H9 (cell line): ENCODE measurements around the gene RARG. TPM values are rescaled to one million over a fixed set of nuclear protein-coding genes. Genes with fewer than 3 reads are reported as not detected.

Source experiments
- DNase-seq: peaks from one replicate; pipeline ENCODE4 v3.0.0-alpha.2; 2017
- H2AFZ ChIP-seq: one replicate; pipeline ENCODE4 v1.6.1; 2013; ENCODE audit warnings: mild to moderate bottlenecking, low read length, control low read depth, moderate library complexity
- H2AK5ac ChIP-seq: 2 replicates; pipeline ENCODE4 v1.6.1; 2013; ENCODE audit warnings: low read length, control low read depth, mixed read lengths; ENCODE audit not compliant: insufficient read length
- H2BK120ac ChIP-seq: one replicate; pipeline ENCODE4 v1.6.1; 2013; ENCODE audit warnings: low read depth, mild to moderate bottlenecking, low read length, control low read depth, inconsistent platforms; ENCODE audit not compliant: poor library complexity, severe bottlenecking
- H2BK12ac ChIP-seq: 2 replicates; pipeline ENCODE4 v1.6.1; 2013; ENCODE audit warnings: low read length, control low read depth, mixed read lengths, low read depth; ENCODE audit not compliant: insufficient read length
- H2BK15ac ChIP-seq: 2 replicates; pipeline ENCODE4 v1.6.1; 2013; ENCODE audit warnings: low read depth, low read length, control low read depth
- H2BK20ac ChIP-seq: one replicate; pipeline ENCODE4 v1.6.1; 2013; ENCODE audit warnings: low read depth, mild to moderate bottlenecking, low read length, control low read depth, inconsistent platforms; ENCODE audit not compliant: poor library complexity, severe bottlenecking
- H2BK5ac ChIP-seq: 2 replicates; pipeline ENCODE4 v1.6.1; 2013; ENCODE audit warnings: low read length, control low read depth, mixed read lengths; ENCODE audit not compliant: insufficient read length
- H3K14ac ChIP-seq: 2 replicates; pipeline ENCODE4 v1.6.1; 2013; ENCODE audit warnings: low read length, control low read depth; ENCODE audit not compliant: insufficient read depth
- H3K18ac ChIP-seq: 2 replicates; pipeline ENCODE4 v1.6.1; 2013; ENCODE audit warnings: low read depth, mild to moderate bottlenecking, mixed read lengths, low read length, control low read depth; ENCODE audit not compliant: insufficient read length
- H3K23ac ChIP-seq: 2 replicates; pipeline ENCODE4 v1.6.1; 2013; ENCODE audit warnings: low read length, control low read depth, mixed read lengths, low read depth; ENCODE audit not compliant: insufficient read length
- H3K23me2 ChIP-seq: 2 replicates; pipeline ENCODE4 v1.6.1; 2013; ENCODE audit warnings: low read depth, mild to moderate bottlenecking, mixed read lengths, low read length, control low read depth; ENCODE audit not compliant: insufficient read length, poor library complexity, severe bottlenecking
- H3K27ac ChIP-seq: 2 replicates; pipeline ENCODE4 v1.5.1; 2013; ENCODE audit warnings: low read length, control low read depth, mixed read lengths, low read depth; ENCODE audit not compliant: insufficient read length
- H3K27me3 ChIP-seq: 2 replicates; pipeline ENCODE4 v1.6.1; 2013; ENCODE audit warnings: low read length, control low read depth, inconsistent platforms; ENCODE audit not compliant: insufficient read depth
- H3K4ac ChIP-seq: 2 replicates; pipeline ENCODE4 v1.6.1; 2013; ENCODE audit warnings: low read depth, mild to moderate bottlenecking, control low read depth, inconsistent platforms, low read length, moderate library complexity
- H3K4me1 ChIP-seq: 2 replicates; pipeline ENCODE4 v1.6.1; 2013; ENCODE audit warnings: low read length, control low read depth, inconsistent platforms; ENCODE audit not compliant: insufficient read depth
- H3K4me2 ChIP-seq: 2 replicates; pipeline ENCODE4 v1.6.1; 2013; ENCODE audit warnings: low read length, control low read depth, mixed read lengths; ENCODE audit not compliant: insufficient read length, insufficient read depth
- H3K56ac ChIP-seq: 2 replicates; pipeline ENCODE4 v1.6.1; 2013; ENCODE audit warnings: low read depth, mild to moderate bottlenecking, mixed read lengths, low read length, control low read depth; ENCODE audit not compliant: insufficient read length
- H3K79me1 ChIP-seq: 2 replicates; pipeline ENCODE4 v1.6.1; 2013; ENCODE audit warnings: low read depth, mild to moderate bottlenecking, moderate library complexity, low read length, control low read depth, inconsistent platforms; ENCODE audit not compliant: insufficient read depth, poor library complexity, severe bottlenecking
- H3K79me2 ChIP-seq: 2 replicates; pipeline ENCODE4 v1.6.1; 2013; ENCODE audit warnings: low read length, control low read depth, inconsistent platforms; ENCODE audit not compliant: insufficient read depth
- H3K9ac ChIP-seq: 2 replicates; pipeline ENCODE4 v1.6.1; 2013; ENCODE audit warnings: low read length, control low read depth, mixed read lengths; ENCODE audit not compliant: insufficient read length; ENCODE audit errors: extremely low read depth
- H3K9me3 ChIP-seq: one replicate; pipeline ENCODE4 v1.6.1; 2013; ENCODE audit warnings: low read depth, low read length, inconsistent platforms; ENCODE audit not compliant: control insufficient read depth
- H3T11ph ChIP-seq: one replicate; pipeline ENCODE4 v1.6.1; 2013; ENCODE audit warnings: mild to moderate bottlenecking, low read length, control low read depth, inconsistent platforms
- H4K20me1 ChIP-seq: one replicate; pipeline ENCODE4 v1.6.1; 2013; ENCODE audit not compliant: control insufficient read depth, insufficient read length, insufficient read depth
- H4K5ac ChIP-seq: 2 replicates; pipeline ENCODE4 v1.6.1; 2013; ENCODE audit warnings: low read depth, mild to moderate bottlenecking, mixed read lengths, low read length, control low read depth; ENCODE audit not compliant: insufficient read length
- H4K8ac ChIP-seq: replicated peaks from 2 replicates; pipeline ENCODE4 v1.6.1; 2013; ENCODE audit warnings: low read length, control low read depth, mixed read lengths, low read depth; ENCODE audit not compliant: insufficient read length
- H4K91ac ChIP-seq: 2 replicates; pipeline ENCODE4 v1.6.1; 2013; ENCODE audit warnings: low read depth, mild to moderate bottlenecking, moderate library complexity, mixed read lengths, low read length, control low read depth; ENCODE audit not compliant: insufficient read length
- H3K27ac Mint-ChIP-seq, 3 experiments: 2 replicates in 2 of 3; 3 replicates in 1 of 3; pipeline ENCODE4 v1.8.0; 2020 to 2021; ENCODE audit warnings: mixed read lengths in 3 of 3, mild to moderate bottlenecking in 1 of 3, moderate library complexity in 1 of 3
- H3K27me3 Mint-ChIP-seq: 2 replicates; pipeline ENCODE4 v1.8.0; 2021; ENCODE audit warnings: low read depth, mild to moderate bottlenecking, moderate library complexity, mixed read lengths
- H3K36me3 Mint-ChIP-seq, 3 experiments: 2 replicates in 2 of 3; 3 replicates in 1 of 3; pipeline ENCODE4 v1.8.0; 2020 to 2021; ENCODE audit warnings: low read depth in 3 of 3, mixed read lengths in 3 of 3; ENCODE audit not compliant: insufficient read depth in 1 of 3
- H3K4me1 Mint-ChIP-seq, 2 experiments: 2 replicates each; pipeline ENCODE4 v1.8.0; 2020; ENCODE audit warnings: mixed read lengths in 2 of 2
- H3K4me3 Mint-ChIP-seq, 2 experiments: 2 replicates in 1 of 2; 3 replicates in 1 of 2; pipeline ENCODE4 v1.8.0; 2020 to 2021; ENCODE audit warnings: mild to moderate bottlenecking in 2 of 2, mixed read lengths in 2 of 2, moderate library complexity in 1 of 2
- H3K9me3 Mint-ChIP-seq, 2 experiments: 2 replicates in 1 of 2; 3 replicates in 1 of 2; pipeline ENCODE4 v1.8.0; 2020; ENCODE audit warnings: mild to moderate bottlenecking in 2 of 2, mixed read lengths in 2 of 2, moderate library complexity in 1 of 2
- WGBS: extraction: QIAGEN DNeasy Blood & Tissue Kit; methylation state at CpG from one replicate; pipeline ENCODE4 v1.1.7; 2013; ENCODE audit warnings: missing lambda C conversion rate, low lambda C conversion rate, mixed read lengths; ENCODE audit not compliant: insufficient read length; ENCODE audit errors: extremely low coverage; 5-methylcytosine and 5-hydroxymethylcytosine counted together
- total RNA-seq: library from RNA; stranded (reverse); gene quantifications from 2 replicates; pipeline ENCODE4 v1.2.1, GENCODE V29; 2021
- TF ChIP-seq, protein P1 (sequence below): fragments of 200-600 bp; sonication (generic); conservative IDR thresholded peaks from 3 replicates; pipeline ENCODE4 v1.8.0; 2021; ENCODE audit warnings: antibody characterized with exemption, mild to moderate bottlenecking

The RARG gene
- total RNA-seq, 1 experiment from 2014 or later: 43.7 TPM

DNA sequence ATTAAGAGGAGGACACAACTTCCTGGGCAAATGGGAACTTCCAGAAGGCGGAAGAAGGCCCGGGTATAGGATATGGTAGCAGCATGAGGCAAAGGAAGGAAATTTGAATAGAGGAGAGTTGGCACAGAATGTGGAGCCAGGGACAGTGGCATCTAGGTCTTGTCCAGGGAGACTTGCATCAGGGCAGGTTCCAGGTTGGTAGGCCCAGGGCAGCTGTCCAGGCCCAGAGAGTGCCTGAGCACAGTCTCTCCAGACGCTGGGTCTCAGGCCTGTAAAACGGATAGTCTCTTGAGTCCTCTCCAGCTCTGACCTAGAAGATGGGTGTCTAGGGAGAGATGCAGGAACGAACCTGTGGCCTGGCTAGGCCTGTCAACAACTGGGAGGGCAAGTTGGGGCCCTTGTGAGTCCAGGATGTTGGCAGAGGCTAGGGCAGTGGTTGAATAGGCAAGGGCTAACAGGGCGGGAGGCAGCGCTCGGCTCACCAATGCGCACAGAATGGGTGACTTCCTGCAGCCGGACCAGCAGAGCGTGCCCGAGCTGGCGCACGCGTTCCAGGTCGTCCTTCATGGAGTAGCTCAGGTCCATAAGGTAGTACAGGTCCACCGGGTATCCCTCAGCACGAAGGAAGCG, 34.9 kb downstream of the RARG start:
- Histone ChIP-seq H4K5ac (no peak overlapping the region), H3K23me2 (no peaks in the 10 kb centered on the region), H3T11ph (no peak overlapping the region), H3K79me1 (no peaks in the 10 kb centered on the region), H2BK20ac (no peak overlapping the region), H2AK5ac (no peak overlapping the region), H4K8ac (no peak overlapping the region), H3K4ac (no peak overlapping the region), H4K91ac (no peak overlapping the region), H3K14ac (no peak overlapping the region), H3K27ac (no peak overlapping the region), H2BK5ac (no peak overlapping the region), H3K23ac (no peak overlapping the region), H3K56ac (no peak overlapping the region), H2AFZ (no peak overlapping the region), H3K4me2 (no peak overlapping the region), H3K9me3 (no peaks in the 10 kb centered on the region), H3K18ac (no peak overlapping the region), H3K4me1 (no peaks in the 10 kb centered on the region), H2BK15ac (no peak overlapping the region), H3K79me2 (no peaks in the 10 kb centered on the region), H3K9ac (no peak overlapping the region), H2BK12ac (no peak overlapping the region), H3K27me3 (peaks cover 18% of the 10 kb centered on the region; the same call in 1 of the 2 replicates), H2BK120ac (no peak overlapping the region), H4K20me1 (no peaks in the 10 kb centered on the region)
- no peak overlapping the region for H3K27ac Mint-ChIP-seq
- 0 out of 5 replicates have a peak, but pooled peaks cover 0 to 2% of the 10 kb centered on the region in 2 experiments for H3K9me3 Mint-ChIP-seq
- peaks cover 96% of the 10 kb centered on the region for H3K27me3 Mint-ChIP-seq
- no peak for DNase-seq
- H3K4me1 Mint-ChIP-seq: 0 out of 4 replicates have a peak, but pooled peaks cover 0 to 3% of the 10 kb centered on the region in 2 experiments
- no peak overlapping the region for H3K4me3 Mint-ChIP-seq
- TF ChIP-seq, protein P1, sequence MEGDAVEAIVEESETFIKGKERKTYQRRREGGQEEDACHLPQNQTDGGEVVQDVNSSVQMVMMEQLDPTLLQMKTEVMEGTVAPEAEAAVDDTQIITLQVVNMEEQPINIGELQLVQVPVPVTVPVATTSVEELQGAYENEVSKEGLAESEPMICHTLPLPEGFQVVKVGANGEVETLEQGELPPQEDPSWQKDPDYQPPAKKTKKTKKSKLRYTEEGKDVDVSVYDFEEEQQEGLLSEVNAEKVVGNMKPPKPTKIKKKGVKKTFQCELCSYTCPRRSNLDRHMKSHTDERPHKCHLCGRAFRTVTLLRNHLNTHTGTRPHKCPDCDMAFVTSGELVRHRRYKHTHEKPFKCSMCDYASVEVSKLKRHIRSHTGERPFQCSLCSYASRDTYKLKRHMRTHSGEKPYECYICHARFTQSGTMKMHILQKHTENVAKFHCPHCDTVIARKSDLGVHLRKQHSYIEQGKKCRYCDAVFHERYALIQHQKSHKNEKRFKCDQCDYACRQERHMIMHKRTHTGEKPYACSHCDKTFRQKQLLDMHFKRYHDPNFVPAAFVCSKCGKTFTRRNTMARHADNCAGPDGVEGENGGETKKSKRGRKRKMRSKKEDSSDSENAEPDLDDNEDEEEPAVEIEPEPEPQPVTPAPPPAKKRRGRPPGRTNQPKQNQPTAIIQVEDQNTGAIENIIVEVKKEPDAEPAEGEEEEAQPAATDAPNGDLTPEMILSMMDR: no peak
- WGBS: no CpG with 5 or more reads among the region's 19 CpGs
- H3K36me3 Mint-ChIP-seq: no peaks in the 10 kb centered on the region
